GM12864 (cell line): ENCODE measurements around the gene PDE4D.

Experiments used
- DNase-seq: peaks from one replicate; pipeline ENCODE4 v3.0.0-alpha.2; 2011; ENCODE audit warnings: low read depth
- H3K4me3 ChIP-seq: 2 replicates; pipeline ENCODE4 v1.5.1; 2011; ENCODE audit warnings: mild to moderate bottlenecking, low read depth, low read length, control low read depth
- TF ChIP-seq, protein P1 (sequence below): IDR thresholded peaks from 2 replicates; pipeline ENCODE4 v1.5.1; 2011; ENCODE audit warnings: low read depth, mild to moderate bottlenecking, moderate library complexity, low read length, control low read depth, inconsistent platforms; ENCODE audit errors: missing control alignments

PDE4D gene

DNA sequence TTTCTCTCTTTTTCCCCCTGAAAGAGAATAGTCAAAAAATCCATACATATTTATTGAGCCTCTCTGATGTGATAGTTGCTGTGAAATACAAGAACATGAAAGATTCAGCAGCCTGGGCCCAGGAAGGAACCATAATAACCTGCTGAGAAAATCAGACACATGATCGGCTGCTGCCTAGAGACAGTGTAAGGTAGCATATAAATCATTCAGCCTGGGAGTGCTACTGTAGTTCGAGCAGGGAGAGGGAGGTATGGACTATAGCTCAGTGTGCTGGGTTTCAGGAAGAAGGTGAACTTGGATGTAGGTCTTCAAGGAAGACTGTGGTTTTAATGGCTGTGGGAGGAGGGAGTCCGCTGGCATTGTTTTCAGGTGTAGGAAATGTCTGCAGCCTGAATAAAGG, 841.6 kb downstream of the PDE4D start:
- DNase-seq: no peak
- TF ChIP-seq, protein P1, sequence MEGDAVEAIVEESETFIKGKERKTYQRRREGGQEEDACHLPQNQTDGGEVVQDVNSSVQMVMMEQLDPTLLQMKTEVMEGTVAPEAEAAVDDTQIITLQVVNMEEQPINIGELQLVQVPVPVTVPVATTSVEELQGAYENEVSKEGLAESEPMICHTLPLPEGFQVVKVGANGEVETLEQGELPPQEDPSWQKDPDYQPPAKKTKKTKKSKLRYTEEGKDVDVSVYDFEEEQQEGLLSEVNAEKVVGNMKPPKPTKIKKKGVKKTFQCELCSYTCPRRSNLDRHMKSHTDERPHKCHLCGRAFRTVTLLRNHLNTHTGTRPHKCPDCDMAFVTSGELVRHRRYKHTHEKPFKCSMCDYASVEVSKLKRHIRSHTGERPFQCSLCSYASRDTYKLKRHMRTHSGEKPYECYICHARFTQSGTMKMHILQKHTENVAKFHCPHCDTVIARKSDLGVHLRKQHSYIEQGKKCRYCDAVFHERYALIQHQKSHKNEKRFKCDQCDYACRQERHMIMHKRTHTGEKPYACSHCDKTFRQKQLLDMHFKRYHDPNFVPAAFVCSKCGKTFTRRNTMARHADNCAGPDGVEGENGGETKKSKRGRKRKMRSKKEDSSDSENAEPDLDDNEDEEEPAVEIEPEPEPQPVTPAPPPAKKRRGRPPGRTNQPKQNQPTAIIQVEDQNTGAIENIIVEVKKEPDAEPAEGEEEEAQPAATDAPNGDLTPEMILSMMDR: no peak
- no peak overlapping the region for H3K4me3 ChIP-seq

DNA sequence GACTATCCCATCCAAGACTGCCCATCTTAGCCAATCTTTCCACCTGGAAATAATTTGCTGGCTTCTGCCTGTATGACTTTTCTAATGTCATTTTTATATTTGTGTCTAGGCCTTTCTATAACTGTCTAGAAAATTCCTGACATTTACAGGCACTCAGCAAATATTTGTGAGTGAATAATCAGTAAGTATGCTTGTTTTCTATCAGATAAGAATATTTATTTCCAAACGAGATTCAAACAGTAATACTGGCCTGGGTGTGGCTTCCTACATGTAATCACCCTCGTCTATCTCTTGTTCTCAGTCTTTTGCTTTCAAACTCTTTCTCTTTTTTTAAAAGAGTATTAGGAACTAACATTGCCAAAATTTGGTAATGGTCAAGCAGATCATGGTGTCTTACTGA, 844.4 kb downstream of the PDE4D start:
- DNase-seq: no peak
- TF ChIP-seq, protein P1: no peak
- no peak overlapping the region for H3K4me3 ChIP-seq

DNA sequence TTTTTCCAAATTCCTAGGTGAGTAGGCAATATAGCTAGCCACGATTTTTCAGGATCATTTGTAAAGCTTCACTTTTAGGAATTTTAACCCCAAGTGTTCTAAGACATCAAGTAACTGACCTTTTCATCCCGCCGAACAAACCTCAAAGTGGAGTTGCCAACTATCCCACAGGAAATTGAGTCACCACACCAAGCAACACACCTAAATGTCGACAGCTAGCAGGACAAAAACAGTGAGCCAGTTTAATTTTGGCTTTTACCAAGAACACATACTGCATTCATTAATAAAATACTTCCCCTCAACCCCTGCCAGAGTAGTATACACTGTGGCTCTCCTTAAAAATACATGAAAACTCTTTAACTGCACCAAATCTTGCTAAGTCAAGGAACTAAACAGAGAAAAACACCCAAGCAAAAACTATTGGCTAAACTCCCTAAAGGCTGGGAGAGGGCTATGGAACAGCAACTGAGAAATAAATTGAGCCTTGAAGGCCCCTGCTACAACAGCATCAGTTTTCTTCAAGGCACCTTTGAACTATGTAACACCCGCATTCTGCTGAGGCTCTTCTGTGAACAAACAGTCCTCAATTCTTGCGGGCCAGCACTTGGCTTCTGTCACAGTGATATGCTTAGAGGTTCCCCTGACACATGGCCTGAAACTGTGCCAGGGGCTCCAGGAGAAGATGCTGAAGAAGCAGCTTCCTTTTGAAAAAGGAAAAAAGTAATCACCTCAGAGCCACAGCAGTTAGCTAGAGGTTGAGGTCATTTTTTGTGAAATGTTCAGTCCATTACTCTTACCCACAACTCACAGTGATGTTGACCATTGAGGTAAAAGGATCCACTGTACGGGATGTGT, 851.1 kb downstream of the PDE4D start:
- no peak overlapping the region for H3K4me3 ChIP-seq
- no peak for DNase-seq
- TF ChIP-seq, protein P1: no peak

DNA sequence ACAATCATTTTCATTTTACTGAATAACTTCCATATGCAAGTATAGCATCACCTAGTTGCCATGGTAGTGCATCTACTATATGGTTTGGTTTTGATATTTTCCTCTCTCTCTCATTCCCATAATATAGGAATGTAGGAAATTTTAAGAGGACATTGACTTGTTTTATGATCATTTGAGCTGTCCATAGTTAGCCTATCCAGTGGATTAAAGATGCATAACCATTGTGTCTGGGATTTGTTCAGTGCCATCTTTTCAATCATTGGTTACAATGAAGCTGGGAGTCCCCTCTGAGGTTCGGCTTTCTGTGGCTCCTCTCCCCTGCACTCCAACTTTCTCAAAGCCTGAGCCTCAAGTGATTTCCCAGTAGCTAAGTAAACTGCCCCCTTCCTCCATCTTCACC, 852.2 kb downstream of the PDE4D start:
- DNase-seq: no peak
- TF ChIP-seq, protein P1: no peak
- H3K4me3 ChIP-seq: no peak overlapping the region

DNA sequence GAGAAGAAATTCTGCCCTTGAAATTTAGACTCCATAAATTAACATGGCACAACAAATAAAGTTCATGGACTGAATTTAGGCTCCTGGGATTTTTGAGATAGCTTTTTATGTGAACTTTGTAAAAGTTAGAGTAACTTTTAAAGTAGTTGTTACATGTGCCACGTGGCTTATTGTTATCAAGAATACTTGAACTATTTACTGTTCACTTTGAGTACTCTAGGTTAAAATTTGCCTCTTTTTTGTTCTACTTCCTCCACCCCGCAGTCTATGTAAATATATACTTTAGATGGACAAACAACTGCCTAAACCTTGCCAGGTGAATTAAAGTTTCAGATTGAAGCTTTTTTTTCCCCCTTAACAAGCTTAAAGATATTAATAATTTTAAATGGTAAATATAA, 852.7 kb downstream of the PDE4D start:
- DNase-seq: no peak
- TF ChIP-seq, protein P1: no peak
- no peak overlapping the region for H3K4me3 ChIP-seq

DNA sequence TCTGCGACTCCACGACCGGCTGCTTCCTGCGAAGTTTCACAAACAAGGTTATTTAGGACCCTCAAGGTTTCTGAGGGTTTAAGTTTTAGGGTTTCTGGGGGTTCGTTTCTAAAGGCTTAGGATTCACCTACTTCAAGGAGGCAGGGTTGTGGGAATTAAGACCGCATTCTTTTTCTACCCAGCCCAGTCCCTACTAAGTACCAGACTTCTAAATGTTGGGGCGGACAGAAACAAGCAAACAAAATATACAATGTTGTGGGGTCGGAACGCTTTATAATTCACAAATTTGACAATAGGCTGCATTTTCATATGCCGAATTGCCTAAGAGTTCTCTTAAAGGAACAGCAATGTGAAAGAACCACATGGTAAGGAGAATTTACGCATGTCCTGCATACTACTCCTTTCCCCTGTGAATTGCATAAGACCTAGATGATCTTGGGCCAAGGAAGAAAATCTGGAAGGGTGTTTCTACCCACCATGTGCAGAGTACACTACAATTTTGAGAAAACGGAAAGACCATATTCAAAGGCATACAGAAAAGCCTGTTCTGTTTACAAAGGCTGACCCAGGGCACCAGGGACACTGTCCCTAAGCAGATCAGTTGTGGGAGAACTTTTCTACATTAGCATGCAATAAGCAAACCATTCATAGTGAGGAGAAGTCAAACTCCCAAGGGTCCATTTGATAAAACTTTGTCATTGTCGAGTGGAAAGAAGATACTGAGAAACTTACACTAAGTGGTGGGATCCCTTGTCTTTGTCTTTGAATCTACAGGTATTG, 853.3 kb downstream of the PDE4D start:
- no peak overlapping the region for H3K4me3 ChIP-seq
- DNase-seq: no peak
- TF ChIP-seq, protein P1: no peak
